IMR-90 (cell line): ENCODE results near the gene RAB1A.

ENCODE experiments used
- BHLHE40 ChIP-seq: fragments of 150-350 bp; IDR thresholded peaks from 2 replicates; pipeline ENCODE4 v1.6.1; 2016; ENCODE audit warnings: mild to moderate bottlenecking, low read depth, low read length
- CTCF ChIP-seq: conservative IDR thresholded peaks from 2 replicates; pipeline ENCODE4 v1.5.1; 2012; ENCODE audit warnings: mild to moderate bottlenecking, low read depth, low read length, improper control_type of control experiment
- ELK1 ChIP-seq: fragments of 150-350 bp; IDR thresholded peaks from 2 replicates; pipeline ENCODE4 v1.6.1; 2016; ENCODE audit warnings: low read depth, mild to moderate bottlenecking, low read length, moderate library complexity, borderline replicate concordance
- MAZ ChIP-seq: IDR thresholded peaks from 2 replicates; pipeline ENCODE4 v1.6.1; 2012; ENCODE audit warnings: low read depth, mild to moderate bottlenecking, low read length, improper control_type of control experiment, moderate library complexity, borderline replicate concordance
- POLR2A ChIP-seq: IDR thresholded peaks from 2 replicates; pipeline ENCODE4 v1.6.1; 2012; ENCODE audit warnings: mild to moderate bottlenecking, low read depth, low read length
- RAD21 ChIP-seq: IDR thresholded peaks from 2 replicates; pipeline ENCODE4 v1.6.1; 2012; ENCODE audit warnings: low read length, improper control_type of control experiment
- RCOR1 ChIP-seq: IDR thresholded peaks from 2 replicates; pipeline ENCODE4 v1.6.1; 2012; ENCODE audit warnings: mild to moderate bottlenecking, low read length, improper control_type of control experiment; ENCODE audit not compliant: insufficient replicate concordance
- RFX5 ChIP-seq: IDR thresholded peaks from 2 replicates; pipeline ENCODE4 v1.8.0; 2012; ENCODE audit warnings: low read depth, mild to moderate bottlenecking, low read length, moderate library complexity

DNA sequence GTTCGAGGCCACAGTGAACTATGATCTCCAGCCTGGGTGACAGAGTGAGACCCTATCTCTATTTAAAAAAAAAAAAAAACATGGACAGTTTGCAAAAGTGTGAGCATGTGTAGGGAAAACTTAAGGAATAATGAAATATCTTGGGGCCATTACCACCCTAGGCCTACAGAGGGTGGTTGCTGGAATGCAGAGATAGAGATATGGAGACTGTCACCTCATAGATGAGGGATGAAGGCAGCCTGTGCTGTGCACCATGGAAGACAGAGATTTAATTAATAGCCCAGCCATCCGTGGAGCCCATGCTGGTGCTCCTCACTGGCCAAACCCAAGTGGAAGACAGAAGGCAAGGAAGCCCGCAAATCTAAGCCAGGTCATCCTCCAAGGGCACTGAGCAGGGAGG is 90.3 kb downstream of the RAB1A start:
- TF ChIP-seq CTCF (no peak), RAD21 (no peak), RCOR1 (no peak), BHLHE40 (no peak), RFX5 (no peak), MAZ (no peak), POLR2A (no peak), ELK1 (no peak)
